HG03521 (cell line): ENCODE measurements around the gene KRTAP10-9.
"Not testable (repeated sequence)": the region's sequence is repeated elsewhere in the genome, so short reads cannot be mapped to it uniquely, and the experiment has no call there.

ENCODE experiments used
- ATAC-seq: cut with Tn5 transposase; IDR thresholded peaks from one replicate; pipeline ENCODE4 v1.9.1; 2021; ENCODE audit warnings: mild to moderate bottlenecking, moderate library complexity; ENCODE audit not compliant: unreplicated experiment

Gene KRTAP10-9

DNA sequence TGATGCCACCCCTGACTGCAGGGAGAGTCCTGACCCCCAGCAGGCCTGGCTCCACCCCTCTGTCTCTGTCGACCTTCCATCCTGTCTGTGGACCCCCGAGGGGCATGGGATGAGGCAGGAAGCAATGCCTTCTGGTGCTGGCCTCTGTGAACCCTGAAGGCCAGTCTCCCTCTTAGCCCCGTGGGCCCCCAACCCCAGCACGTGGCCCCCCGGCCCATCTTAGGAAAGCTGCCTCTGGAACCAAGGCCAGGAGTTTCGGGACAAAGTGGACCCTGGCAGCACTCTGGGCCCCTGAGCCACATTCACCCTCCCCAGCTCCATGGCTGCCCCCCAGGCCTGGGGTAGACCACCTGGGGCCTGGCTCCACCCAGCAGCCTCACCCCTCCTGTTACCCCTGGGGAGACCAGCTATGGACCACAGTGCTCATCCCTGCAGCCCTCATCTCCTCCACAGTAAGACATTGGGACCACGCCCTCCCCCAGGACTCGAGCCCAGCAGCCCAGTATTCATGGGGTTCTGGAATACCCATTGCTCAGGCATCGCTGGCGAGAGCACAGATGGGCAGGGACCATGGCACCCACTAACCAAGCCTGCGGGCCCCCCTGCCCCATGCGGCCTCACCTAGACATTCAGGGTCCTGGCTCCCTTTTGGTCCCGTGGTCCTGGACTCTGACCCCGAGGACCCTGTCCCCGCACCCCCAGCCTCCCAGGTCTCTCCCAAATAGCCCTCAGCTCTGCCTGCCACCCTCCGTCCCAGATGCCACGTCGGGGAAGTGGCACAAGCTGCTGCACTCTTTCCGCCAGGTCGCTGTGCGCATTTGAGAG, 11.8 kb downstream of the KRTAP10-9 start:
- ATAC-seq: not testable (repeated sequence)

DNA sequence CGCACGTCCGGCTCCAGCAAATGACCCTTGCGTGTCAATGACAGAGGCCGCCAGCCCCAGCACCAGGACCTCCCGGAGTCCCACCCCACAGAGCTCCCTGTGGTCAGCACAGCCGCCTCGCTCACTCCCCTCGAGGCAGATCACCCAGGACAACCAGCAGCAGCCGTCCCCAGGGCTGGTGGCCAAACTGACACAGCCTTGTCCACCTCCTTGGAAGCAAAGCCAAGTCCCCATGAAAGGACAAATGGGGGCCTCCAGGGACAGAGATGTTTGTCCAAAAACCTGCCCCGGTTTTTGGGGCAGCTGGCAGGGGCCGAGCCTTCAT, 12.4 kb downstream of the KRTAP10-9 start:
- ATAC-seq: no peak

DNA sequence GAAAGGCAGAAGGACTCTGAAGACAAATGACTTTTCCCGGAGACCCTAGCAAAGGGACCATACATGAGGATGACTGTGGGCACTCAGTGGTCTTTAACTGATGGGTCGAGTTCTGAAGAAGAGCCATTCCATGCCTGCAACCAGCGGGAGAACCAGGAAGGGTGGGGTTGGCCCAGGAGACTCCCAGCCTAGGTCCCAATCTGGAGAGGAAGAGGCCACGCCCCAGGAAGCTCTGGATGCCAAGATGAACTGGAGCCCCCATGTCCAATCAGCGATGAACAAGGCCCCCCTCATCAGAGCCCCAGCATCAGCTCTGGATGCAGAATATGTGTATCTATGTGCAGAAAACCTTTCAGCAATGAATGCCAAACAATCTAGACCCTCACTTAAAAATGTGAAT, 13.9 kb downstream of the KRTAP10-9 start:
- no peak for ATAC-seq

DNA sequence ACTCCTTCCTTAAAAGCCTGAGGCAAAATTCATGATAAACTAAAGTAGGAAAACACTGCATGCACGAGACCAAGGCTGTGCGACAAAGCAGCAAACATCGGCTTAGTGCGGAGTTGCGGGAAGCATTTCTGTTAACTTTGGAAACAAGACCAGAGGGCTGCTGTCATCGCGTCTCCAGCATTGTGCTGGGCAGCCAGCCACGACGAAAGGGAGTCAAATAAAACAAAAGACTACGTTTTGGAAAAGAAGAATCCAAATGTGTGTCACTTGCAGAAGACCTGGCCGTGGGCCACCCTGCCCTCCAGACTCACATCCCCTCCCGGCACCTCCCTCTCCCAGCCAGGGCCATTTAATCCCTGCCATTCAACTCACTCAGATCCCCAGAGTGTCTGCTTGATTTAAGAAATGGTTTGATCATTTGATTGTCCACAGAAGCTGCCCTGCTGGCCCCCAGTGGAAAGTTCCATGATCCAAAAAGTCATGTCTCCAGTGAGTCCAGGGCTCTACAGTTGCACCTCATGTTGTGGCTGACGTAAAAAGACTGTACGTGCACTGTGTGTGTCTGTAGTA, 16.9 kb downstream of the KRTAP10-9 start:
- no peak for ATAC-seq

DNA sequence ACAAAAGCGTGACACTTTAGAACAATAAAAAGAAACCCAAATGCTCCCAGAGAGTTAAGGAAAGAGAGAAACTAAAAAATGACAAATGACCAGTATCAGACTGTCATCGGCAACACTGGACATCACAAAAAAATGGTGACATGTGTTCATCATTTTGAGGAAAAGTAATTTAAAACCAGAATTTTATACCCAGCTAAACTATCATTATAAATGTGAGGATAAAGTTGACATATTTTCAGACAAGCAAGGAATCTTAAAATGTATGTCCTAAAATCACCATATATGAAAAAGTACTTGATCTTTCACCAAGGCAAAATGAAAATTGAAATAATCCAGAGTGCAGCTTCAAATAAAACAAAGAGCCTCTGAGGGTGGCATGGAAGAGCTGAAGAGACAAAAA, 18.0 kb downstream of the KRTAP10-9 start:
- no peak for ATAC-seq

DNA sequence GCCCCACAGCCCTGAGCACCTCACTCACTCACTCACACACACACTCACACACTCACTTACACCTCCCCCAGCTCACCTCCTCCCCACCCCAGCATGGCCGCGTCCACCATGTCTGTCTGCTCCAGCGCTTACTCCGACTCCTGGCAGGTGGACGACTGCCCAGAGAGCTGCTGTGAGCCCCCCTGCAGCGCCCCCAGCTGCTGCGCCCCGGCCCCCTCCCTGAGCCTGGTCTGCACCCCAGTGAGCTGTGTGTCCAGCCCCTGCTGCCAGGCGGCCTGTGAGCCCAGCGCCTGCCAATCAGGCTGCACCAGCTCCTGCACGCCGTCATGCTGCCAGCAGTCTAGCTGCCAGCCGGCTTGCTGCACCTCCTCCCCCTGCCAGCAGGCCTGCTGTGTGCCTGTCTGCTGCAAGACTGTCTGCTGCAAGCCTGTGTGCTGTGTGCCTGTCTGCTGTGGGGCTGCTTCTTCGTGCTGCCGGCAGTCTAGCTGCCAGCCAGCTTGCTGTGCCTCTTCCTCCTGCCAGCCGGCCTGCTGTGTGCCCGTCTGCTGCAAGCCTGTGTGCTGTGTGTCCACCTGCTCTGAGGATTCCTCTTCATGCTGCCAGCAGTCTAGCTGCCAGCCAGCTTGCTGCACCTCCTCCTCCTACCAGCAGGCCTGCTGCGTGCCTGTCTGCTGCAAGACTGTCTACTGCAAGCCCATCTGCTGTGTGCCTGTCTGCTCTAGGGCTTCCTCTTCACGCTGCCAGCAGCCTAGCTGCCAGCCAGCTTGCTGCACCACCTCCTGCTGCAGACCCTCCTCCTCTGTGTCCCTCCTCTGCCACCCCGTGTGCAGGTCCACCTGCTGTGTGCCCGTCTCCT, 19.7 kb downstream of the KRTAP10-9 start, which contains the start of gene KRTAP10-11:
TSS of gene KRTAP10-11 (plus strand) at position 49 of the 856 bp plus-strand sequence. CDS start at position 94, 45 bp downstream.
- ATAC-seq: not testable (repeated sequence)

DNA sequence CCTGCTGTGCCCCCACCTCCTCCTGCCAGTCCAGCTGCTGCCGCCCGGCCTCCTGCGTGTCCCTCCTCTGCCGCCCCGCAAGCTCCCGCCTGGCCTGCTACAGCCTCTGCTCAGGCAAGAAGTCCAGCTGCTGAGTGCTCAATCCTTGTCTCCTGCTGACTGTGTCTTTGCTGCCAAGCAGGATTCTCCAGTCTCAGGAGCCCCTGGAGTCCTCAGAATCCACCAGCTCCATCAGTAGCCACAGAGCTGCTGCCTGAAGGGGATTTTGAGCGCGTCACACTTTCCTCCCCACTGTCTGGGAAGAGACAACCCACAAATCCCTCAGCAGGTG, 20.3 kb downstream of the KRTAP10-9 start:
- ATAC-seq: no peak

DNA sequence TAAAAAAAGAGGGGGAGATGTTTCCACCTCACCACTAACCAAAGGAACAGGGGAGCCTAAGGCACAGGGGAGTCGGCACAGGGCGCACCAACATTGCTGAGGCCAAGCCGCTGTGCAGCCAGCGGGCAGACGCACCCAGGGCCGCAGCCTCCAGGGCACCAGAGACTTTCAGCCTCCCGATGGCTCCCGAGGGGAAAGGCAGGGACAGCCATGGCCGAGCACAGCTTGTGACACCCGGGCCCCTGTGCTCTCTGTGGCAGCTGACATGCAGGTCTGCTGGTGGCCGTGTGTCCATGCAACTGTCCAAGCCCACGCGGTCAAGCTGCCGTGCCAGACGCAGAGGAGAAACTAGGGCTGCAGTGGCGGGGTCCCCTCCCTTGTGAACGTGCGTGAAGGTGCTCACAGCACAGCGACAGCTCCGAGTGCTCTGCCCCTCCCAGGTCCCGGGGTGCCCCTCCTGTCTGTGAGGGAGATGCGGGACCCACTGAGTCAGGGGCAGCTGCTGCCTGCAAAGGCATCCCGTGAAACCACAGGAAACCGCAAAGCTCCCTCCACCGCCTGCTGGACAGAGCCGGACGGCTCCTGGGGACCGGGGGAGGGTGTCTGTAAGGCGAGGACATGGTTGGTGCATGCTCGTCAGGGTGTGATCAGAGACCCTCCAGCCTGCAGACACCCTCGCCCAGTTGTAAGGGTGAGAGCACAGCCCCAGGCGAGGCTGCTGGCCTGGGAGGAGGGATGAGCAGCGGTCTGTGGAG, 21.8 kb downstream of the KRTAP10-9 start:
- ATAC-seq: no peak

DNA sequence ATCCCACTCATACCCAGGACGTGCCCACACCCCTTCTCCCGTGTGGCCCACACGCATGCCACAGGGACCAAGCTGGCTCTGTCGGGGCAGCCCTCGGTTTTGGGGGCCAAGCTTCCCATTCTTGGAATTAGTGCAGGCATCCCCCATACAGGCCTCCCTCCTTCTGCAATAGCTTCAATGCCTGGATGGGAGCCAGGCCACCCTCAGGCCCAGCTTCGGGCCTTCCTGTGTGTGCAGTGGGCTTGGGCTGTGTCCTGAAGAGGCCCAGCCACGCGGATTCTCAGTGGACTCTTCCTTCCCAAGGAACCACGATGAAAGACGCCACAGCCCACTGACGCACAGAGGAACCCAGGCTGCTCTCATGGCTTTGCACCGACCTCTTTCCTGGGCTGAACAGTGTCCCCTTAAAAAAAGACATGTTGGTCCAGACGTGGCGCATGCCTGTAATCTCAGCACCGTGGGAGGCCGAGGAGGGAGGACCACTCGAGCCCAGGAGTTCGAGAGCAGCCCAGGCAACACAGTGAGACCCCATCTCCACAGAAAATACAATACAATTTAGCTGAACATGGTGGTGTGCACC, 22.7 kb downstream of the KRTAP10-9 start:
- no peak for ATAC-seq

DNA sequence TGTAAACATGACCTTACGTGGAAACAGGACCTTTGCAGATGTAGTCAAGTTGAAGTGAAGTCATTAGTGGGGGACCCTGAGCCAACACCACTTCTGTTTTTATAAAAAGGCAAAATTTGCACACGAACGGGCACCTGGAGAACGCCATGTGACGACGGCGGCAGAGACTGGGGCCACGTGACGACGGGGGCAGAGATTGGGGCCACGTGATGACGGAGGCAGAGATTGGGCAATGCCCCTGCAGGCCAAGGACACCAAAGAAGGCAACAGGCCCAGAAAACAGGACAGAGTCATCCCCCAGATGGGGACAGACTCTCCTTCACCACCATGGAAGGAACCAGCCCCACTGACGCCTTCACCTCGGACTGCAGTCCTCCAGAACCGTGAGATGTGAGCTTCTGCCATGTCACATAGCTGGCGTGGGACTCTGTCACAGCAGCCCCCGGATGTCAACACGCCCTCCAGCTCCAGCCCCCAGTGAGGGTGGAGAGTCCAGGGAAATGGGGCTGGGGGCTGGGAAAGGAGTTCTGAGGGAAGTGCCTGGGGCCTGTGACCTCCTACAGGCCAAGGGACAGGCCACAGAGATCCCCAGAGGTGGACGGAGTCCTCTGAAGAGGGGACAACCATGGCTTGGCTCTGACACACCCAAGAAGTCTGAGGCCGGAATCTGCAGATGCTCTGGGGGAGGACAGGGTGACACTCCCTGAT, 23.5 kb downstream of the KRTAP10-9 start:
- no peak for ATAC-seq

DNA sequence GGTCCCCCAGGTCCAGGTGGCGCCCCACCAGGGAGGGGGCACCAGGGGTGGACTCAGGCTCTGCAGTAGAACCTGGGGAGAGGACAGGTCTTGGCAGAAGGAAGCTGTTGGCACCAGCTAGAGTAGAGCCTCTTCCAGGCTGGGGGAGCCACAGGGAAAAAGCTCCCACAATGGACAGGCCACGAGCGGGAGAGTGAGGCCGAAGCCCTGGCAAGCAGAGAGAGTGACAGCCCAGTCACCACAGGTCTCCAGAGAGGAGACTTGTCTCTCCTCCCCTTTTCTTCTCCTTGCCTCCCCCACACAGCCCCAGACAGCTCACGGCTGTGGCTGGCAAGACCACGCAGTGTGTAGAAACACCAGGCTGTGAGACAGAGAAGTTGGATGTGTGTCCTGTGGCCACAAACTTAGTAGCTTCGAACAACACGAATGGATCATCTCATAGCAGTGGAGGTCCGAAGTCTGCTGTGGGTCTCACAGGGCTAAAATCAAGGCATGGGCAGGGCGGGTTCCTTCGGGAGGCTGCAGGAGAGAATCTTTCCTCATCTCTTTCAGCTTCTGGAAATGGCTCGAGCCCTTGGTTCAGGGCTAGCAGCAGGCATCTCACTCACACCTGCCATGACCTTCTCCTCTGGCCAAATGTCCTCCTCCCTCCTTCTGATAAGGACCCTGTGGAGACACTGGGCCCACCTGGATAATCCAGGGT, 24.2 kb downstream of the KRTAP10-9 start:
- ATAC-seq: no peak

DNA sequence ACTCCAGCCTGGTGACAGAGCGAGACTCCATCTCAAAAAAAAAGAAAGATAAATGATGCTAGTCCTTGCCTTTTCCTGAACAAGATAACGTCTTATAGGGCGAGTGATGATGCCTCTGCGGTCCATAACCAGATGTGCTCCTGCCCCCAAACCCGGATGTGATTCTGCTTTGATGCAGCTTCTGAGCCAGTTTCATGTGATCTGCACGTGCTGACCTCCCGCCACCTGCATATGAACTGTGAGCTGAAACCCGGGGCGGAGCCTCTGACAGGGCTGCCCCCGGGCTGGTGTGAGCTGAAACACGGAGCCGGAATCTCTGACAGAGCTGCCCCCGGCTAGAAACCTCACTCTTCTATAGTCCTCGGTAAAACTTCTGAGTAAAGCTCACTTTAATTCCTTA, 26.2 kb downstream of the KRTAP10-9 start:
- ATAC-seq: no peak

DNA sequence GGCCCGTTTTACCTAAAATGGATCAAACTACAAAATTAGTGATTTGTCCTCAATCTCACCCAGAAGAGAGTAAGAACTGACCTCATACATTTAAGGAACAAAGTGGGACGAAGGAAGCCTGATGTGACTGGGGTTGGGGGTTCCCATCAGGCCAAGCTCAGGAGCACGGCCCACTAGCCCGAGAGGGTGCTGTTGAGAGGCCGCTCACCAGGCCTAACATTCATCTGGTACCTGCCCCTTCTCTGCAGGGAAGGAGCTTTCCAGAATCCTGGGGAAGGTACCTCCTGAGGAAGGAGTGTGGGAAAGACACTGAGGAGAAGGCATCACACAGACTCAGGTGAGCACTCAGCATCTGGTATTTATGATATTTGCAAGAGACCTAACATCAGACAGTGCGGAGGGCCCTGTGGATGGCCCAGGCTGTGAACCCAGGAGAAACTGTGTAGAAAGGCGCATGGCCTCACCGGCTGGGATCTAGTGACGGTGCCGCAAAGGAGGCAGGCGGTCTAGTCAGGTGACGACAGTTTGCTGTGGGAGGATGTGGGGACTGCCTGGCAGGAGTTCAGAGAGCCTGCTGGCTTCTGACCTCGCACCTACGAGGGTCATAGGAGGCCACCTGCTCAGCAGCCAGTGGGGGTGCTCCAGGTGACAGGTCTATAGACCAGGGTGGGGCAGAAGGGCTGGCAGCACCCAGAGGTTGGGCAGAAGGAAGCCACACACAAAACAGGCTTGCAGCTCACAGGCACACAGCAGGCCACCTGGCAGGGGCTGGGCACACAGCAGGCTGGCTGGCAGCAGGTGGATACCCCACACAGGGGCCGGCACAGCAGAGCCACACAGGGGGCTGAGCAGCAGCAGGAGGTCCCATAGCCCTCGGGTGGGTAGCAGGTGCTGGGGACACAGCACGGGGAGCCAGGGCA, 27.0 kb downstream of the KRTAP10-9 start:
- ATAC-seq: no peak

DNA sequence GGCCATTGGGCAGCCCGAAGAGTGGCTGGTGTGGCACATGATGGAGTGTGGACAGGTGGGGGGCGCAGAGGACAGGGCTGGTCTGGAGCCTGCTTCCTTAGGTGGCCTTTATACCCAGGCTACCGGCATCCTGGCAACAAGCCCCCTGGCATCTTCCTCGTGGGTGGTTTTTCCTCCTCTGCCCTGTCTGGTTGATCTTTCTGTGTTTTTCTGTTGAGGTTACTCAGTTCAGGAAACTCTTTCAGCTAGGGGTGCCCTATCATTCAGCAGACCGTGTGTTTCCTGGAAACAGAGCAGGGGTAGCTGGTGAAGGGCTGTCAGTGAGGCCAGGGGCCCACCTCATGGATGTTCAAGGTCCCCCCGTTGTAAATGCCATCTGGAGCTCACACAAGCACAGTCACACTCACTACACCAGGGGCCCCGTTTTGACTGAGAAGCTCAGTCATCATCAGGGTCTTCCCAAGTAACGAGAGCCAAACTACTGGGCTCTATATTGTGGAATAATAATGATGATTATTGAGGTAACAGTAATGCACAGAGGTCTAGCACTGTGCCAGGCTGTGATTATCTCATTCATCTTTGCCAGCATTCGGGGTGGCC, 27.8 kb downstream of the KRTAP10-9 start, which contains the start of gene KRTAP12-4:
TSS of gene KRTAP12-4 (minus strand) at position 84 of the 600 bp plus-strand sequence. CDS start at position 39, 45 bp downstream.
- ATAC-seq: no peak

DNA sequence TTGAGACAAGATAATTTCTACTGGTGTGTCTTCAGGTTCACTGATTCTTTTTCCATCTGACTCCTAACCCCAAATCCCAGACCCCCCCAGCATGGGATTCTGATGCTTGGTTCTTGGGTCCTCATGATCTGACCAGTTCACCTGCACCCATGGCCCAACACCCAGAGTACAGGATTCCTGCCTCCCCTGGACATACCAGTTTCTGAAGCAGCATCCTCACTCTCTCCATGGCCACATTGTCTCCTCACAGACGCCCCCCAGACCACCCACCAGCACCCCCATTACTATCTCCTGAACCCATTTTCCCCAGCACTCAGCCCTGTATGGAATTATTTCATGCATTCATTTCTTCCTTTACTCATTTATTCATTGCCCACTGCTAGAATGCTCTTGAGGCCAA, 30.0 kb downstream of the KRTAP10-9 start:
- no peak for ATAC-seq

DNA sequence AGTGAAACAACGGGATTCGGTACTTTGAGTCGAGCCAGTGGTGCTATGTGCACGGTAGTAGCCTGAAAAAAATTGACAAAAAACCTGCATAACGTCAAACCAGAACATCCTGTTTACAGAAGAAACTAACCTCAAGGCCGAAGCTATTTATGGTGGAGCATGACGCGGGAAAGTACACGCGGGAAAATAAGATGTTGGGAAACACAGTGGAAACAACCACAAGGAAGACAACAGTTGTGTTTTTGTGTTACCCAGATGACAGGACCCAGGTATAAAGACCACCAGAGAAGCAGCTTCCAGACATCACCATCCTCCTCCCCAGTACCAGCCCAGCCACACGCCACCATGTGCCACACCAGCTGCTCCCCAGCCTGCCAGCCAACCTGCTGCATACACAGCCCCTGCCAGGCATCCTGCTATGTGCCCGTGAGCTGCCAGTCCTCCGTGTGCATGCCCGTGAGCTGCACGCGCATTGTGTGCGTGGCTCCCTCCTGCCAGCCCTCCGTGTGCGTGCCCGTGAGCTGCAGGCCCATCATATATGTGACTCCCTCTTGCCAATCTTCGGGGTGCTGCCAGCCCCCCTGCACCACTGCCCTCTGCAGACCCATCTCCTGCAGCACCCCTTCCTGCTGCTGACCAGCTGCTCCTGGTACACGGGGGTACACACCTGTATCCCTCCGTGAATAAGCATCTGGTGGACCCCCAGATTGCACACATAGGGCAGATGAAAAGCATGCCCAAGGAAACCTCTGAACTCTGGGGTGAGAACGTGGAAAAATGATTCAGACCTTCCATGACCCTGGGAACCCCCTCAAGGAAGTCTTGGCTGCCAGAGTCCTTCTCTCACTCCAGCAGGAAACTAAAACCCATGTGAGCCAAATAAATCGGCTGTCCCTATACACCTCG, 31.0 kb downstream of the KRTAP10-9 start, which contains the start of gene KRTAP12-3:
TSS of gene KRTAP12-3 (plus strand) at position 298 of the 906 bp plus-strand sequence. CDS start at position 346, 48 bp downstream.
- no peak for ATAC-seq

DNA sequence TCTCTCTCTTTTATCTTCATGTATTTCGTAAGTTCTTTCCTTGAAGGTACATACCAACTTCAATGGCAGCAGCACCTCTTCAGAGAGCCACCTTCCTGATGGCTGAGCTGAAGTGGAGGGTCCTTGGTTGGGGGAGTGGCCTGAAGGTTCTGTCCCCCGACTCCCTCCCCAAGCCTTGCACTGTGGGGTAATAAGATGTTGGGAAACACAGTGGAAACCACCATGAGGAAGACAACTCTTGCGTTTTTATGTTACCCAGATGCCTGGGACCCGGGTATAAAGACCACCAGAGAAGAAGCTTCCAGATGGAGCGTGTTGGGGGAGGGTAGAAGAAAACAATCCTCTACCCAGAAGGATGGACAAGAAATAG, 31.6 kb downstream of the KRTAP10-9 start:
- no peak for ATAC-seq
